B cell (primary cell): ENCODE data around the gene BET1.

Experiments
- EZH2 ChIP-seq: IDR thresholded peaks from 2 replicates; pipeline ENCODE4 v1.6.1; 2012; ENCODE audit warnings: borderline replicate concordance, low read depth, mild to moderate bottlenecking, moderate library complexity, low read length; ENCODE audit not compliant: insufficient read depth, poor library complexity, severe bottlenecking
- TF ChIP-seq, protein P1 (sequence below): fragments of 200-600 bp; IDR thresholded peaks from one replicate; pipeline ENCODE4 v1.8.0; 2022; ENCODE audit warnings: antibody characterized with exemption, mild to moderate bottlenecking

DNA sequence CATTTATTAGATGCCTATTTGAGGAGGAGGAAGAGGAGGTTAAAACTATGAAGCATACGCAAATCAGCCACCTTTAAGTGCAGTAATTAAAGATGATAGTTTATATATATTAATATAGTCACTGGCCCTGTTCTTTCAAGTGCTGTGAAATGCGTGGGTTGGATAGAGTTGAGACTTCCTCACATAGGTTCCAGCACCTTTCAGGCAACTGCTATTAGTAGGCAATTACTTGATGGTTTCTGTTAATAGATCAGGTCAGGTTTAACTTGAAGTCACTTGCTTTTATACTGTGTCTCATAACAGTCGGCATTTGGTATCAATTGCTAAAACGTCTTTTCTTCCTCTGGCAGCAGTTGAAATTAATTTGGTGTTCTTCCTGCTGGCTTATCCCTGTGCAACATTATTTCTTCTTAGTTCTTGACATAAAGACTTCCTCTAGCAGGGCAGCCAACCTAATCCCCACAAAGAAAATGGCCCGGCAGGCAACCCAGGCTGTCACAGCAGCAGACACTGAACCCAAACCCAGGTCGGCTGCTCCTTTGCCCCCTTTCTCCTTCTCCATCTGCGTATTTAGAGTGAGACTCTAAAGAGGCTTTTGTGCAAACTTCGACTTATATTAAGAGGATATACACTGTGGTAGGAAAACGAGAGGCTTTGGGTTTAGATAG is 35.3 kb upstream of the BET1 start:
- no peak for TF ChIP-seq EZH2
- TF ChIP-seq, protein P1, sequence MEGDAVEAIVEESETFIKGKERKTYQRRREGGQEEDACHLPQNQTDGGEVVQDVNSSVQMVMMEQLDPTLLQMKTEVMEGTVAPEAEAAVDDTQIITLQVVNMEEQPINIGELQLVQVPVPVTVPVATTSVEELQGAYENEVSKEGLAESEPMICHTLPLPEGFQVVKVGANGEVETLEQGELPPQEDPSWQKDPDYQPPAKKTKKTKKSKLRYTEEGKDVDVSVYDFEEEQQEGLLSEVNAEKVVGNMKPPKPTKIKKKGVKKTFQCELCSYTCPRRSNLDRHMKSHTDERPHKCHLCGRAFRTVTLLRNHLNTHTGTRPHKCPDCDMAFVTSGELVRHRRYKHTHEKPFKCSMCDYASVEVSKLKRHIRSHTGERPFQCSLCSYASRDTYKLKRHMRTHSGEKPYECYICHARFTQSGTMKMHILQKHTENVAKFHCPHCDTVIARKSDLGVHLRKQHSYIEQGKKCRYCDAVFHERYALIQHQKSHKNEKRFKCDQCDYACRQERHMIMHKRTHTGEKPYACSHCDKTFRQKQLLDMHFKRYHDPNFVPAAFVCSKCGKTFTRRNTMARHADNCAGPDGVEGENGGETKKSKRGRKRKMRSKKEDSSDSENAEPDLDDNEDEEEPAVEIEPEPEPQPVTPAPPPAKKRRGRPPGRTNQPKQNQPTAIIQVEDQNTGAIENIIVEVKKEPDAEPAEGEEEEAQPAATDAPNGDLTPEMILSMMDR, result no peak
